Progenitor cell of endocrine pancreas (in vitro differentiated cells): ENCODE data around the gene SIRT7. TPM values are rescaled to one million over a fixed set of nuclear protein-coding genes. Genes with fewer than 3 reads are reported as not detected.
"Not testable (repeated sequence)": the region's sequence is repeated elsewhere in the genome, so short reads cannot be mapped to it uniquely, and the experiment has no call there.

Experiments used
- DNase-seq: peaks from one replicate; pipeline ENCODE4 v3.0.0; 2021; ENCODE audit warnings: low spot score; ENCODE audit not compliant: unreplicated experiment
- H3K27ac Mint-ChIP-seq: 2 replicates; pipeline ENCODE4 v1.8.0; 2021; ENCODE audit warnings: mild to moderate bottlenecking, moderate library complexity, mixed read lengths
- H3K27me3 Mint-ChIP-seq: 2 replicates; pipeline ENCODE4 v1.8.0; 2021; ENCODE audit warnings: mixed read lengths
- H3K36me3 Mint-ChIP-seq: 2 replicates; pipeline ENCODE4 v1.8.0; 2022; ENCODE audit warnings: mixed read lengths; ENCODE audit not compliant: insufficient read depth
- H3K4me1 Mint-ChIP-seq: 2 replicates; pipeline ENCODE4 v1.8.0; 2021; ENCODE audit warnings: low read depth, mixed read lengths
- H3K4me3 Mint-ChIP-seq: 2 replicates; pipeline ENCODE4 v1.8.0; 2021; ENCODE audit warnings: low read depth, mild to moderate bottlenecking, moderate library complexity, mixed read lengths
- H3K9me3 Mint-ChIP-seq: 2 replicates; pipeline ENCODE4 v1.8.0; 2021; ENCODE audit warnings: low read depth, mixed read lengths
- CTCF ChIP-seq: fragments of 200-600 bp; sonication (generic); IDR thresholded peaks from one replicate; pipeline ENCODE4 v1.5.0; 2021; ENCODE audit warnings: antibody characterized with exemption, mild to moderate bottlenecking; ENCODE audit not compliant: unreplicated experiment
- total RNA-seq: library from RNA; stranded (reverse); gene quantifications from 2 replicates; pipeline ENCODE4 v1.2.1, GENCODE V29; 2021

SIRT7 gene
- total RNA-seq, 1 donor from 2014 or later: 34.0 TPM

- Mint-ChIP-seq H3K4me1 (peaks cover 17% of the 10 kb centered on the region), H3K27ac (peak overlapping the region; percentile 76), H3K27me3 (peaks cover 21% of the 10 kb centered on the region), H3K4me3 (peak overlapping the region; percentile 45), H3K36me3 (no peaks in the 10 kb centered on the region), H3K9me3 (no peaks in the 10 kb centered on the region)
- no peak for TF ChIP-seq CTCF
- no peak for DNase-seq
These were observed 38.0 kb upstream of the SIRT7 start for GRCh38 chr17:81955756-81956544.

- H3K27me3 Mint-ChIP-seq: peaks cover 26% of the 10 kb centered on the region
- no peaks in the 10 kb centered on the region for H3K36me3 Mint-ChIP-seq
- H3K9me3 Mint-ChIP-seq: no peaks in the 10 kb centered on the region
- peaks cover 17% of the 10 kb centered on the region for H3K4me1 Mint-ChIP-seq
- no peak for TF ChIP-seq CTCF
- H3K4me3 Mint-ChIP-seq: no peak overlapping the region
- no peak for DNase-seq
- H3K27ac Mint-ChIP-seq: no peak overlapping the region
These were observed 37.2 kb upstream of the SIRT7 start for GRCh38 chr17:81955058-81955681.

GRCh38 chr17:81954131-81955057 is 36.4 kb upstream of the SIRT7 start:
- TF ChIP-seq CTCF: no peak

GRCh38 chr17:81953443-81953842 is 35.5 kb upstream of the SIRT7 start:
- not testable (repeated sequence) for H3K27ac Mint-ChIP-seq, H3K36me3 Mint-ChIP-seq, DNase-seq, H3K4me3 Mint-ChIP-seq, H3K9me3 Mint-ChIP-seq
- Mint-ChIP-seq H3K27me3 (peaks cover 19% of the 10 kb centered on the region), H3K4me1 (peaks cover 15% of the 10 kb centered on the region)

More at GRCh38 chr17:81954131-81955057, 36.4 kb upstream of the SIRT7 start:
- Mint-ChIP-seq H3K4me1 (peaks cover 17% of the 10 kb centered on the region), H3K9me3 (no peaks in the 10 kb centered on the region), H3K4me3 (no peak overlapping the region), H3K36me3 (no peaks in the 10 kb centered on the region), H3K27ac (no peak overlapping the region), H3K27me3 (peaks cover 26% of the 10 kb centered on the region)
- no peak for DNase-seq

GRCh38 chr17:81952792-81953228 is 34.8 kb upstream of the SIRT7 start:
- H3K27me3 Mint-ChIP-seq: peaks cover 14% of the 10 kb centered on the region
- DNase-seq: no peak
- H3K27ac Mint-ChIP-seq: no peak overlapping the region
- H3K36me3 Mint-ChIP-seq: no peaks in the 10 kb centered on the region
- H3K4me3 Mint-ChIP-seq: no peak overlapping the region
- H3K4me1 Mint-ChIP-seq: peaks cover 15% of the 10 kb centered on the region
- H3K9me3 Mint-ChIP-seq: no peaks in the 10 kb centered on the region
- no peak for TF ChIP-seq CTCF
